Chondrocyte (in vitro differentiated cells): ENCODE measurements around the gene PNPLA8. TPM values are rescaled to one million over a fixed set of nuclear protein-coding genes. Genes with fewer than 3 reads are reported as not detected.

Experiments used
- DNase-seq: peaks from one replicate; pipeline ENCODE4 v3.0.0; 2021; ENCODE audit warnings: mixed read lengths, low spot score
- H3K27ac Mint-ChIP-seq: one replicate; pipeline ENCODE4 v1.8.0; 2021; ENCODE audit warnings: mild to moderate bottlenecking, moderate library complexity, mixed read lengths; ENCODE audit not compliant: unreplicated experiment
- H3K27me3 Mint-ChIP-seq: 2 replicates; pipeline ENCODE4 v1.8.0; 2021; ENCODE audit warnings: low read depth, mixed read lengths
- H3K36me3 Mint-ChIP-seq: 2 replicates; pipeline ENCODE4 v1.8.0; 2021; ENCODE audit warnings: low read depth, mixed read lengths
- H3K4me1 Mint-ChIP-seq: 2 replicates; pipeline ENCODE4 v1.8.0; 2021; ENCODE audit warnings: low read depth, mild to moderate bottlenecking, mixed read lengths
- H3K4me3 Mint-ChIP-seq: one replicate; pipeline ENCODE4 v1.8.0; 2021; ENCODE audit warnings: mild to moderate bottlenecking, moderate library complexity, mixed read lengths; ENCODE audit not compliant: unreplicated experiment
- H3K9me3 Mint-ChIP-seq: 2 replicates; pipeline ENCODE4 v1.8.0; 2021; ENCODE audit warnings: low read depth, mixed read lengths
- total RNA-seq: library from RNA; stranded (reverse); gene quantifications from 3 replicates; pipeline ENCODE4 v1.2.1, GENCODE V29; 2021
- TF ChIP-seq, protein P1 (sequence below): fragments of 200-600 bp; sonication (generic); IDR thresholded peaks from 2 replicates; pipeline ENCODE4 v1.5.0; 2021; ENCODE audit warnings: antibody characterized with exemption, mild to moderate bottlenecking, moderate library complexity

The PNPLA8 gene
- total RNA-seq, 1 donor from 2014 or later = 26.8 TPM

DNA sequence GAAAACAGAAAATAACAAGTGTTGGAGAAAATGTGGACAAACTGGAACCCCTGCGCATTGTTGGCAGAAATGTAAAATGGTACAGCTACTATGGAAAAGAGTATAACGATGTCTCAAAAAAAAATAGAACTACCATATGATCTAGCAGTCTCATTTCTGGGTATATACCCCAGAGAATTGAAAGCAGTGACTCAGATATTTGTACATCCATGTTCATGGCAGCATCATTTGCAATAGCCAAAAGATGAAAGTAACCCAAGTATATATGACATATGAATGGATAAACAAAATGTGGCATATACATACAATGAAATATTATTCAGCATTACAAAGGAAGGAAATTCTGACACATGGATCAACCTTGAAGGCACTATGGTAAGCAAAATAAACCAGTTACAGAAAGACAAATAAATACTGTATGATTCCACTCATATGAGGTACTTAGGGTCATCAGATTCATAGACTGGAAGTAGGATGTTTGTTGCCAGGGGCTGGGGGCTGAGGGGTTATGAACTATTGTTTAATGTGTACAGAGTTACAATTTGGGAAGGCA lies 74.6 kb downstream of the PNPLA8 start:
- Mint-ChIP-seq H3K27ac (no peak overlapping the region), H3K27me3 (peaks cover 12% of the 10 kb centered on the region), H3K9me3 (no peaks in the 10 kb centered on the region), H3K4me3 (no peak overlapping the region), H3K4me1 (peaks cover 6% of the 10 kb centered on the region), H3K36me3 (no peaks in the 10 kb centered on the region)
- no peak for DNase-seq
- TF ChIP-seq, protein P1, sequence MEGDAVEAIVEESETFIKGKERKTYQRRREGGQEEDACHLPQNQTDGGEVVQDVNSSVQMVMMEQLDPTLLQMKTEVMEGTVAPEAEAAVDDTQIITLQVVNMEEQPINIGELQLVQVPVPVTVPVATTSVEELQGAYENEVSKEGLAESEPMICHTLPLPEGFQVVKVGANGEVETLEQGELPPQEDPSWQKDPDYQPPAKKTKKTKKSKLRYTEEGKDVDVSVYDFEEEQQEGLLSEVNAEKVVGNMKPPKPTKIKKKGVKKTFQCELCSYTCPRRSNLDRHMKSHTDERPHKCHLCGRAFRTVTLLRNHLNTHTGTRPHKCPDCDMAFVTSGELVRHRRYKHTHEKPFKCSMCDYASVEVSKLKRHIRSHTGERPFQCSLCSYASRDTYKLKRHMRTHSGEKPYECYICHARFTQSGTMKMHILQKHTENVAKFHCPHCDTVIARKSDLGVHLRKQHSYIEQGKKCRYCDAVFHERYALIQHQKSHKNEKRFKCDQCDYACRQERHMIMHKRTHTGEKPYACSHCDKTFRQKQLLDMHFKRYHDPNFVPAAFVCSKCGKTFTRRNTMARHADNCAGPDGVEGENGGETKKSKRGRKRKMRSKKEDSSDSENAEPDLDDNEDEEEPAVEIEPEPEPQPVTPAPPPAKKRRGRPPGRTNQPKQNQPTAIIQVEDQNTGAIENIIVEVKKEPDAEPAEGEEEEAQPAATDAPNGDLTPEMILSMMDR = no peak

DNA sequence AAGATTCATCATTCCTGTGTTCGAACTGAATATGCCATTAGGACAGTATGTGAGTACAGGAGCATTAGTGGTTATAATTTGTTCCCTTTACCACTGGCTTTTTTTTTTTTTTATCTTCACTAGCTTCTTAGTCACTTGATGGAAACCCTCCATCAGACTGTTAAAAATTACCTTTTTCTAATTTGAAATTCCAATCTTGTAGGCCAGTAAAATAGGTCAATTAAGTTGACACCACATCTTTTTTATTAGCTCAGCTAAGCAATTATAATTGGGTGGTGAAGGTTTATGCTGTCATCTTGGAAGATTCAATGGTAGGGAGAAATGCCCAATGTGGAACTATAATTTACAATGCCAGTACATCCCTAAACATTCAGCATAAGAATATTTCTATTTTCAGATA lies 75.8 kb downstream of the PNPLA8 start:
- peaks cover 6% of the 10 kb centered on the region for H3K4me1 Mint-ChIP-seq
- TF ChIP-seq, protein P1 = no peak
- H3K4me3 Mint-ChIP-seq = no peak overlapping the region
- H3K27ac Mint-ChIP-seq = no peak overlapping the region
- no peak for DNase-seq
- peaks cover 12% of the 10 kb centered on the region for H3K27me3 Mint-ChIP-seq
- H3K9me3 Mint-ChIP-seq = no peaks in the 10 kb centered on the region
- no peaks in the 10 kb centered on the region for H3K36me3 Mint-ChIP-seq

DNA sequence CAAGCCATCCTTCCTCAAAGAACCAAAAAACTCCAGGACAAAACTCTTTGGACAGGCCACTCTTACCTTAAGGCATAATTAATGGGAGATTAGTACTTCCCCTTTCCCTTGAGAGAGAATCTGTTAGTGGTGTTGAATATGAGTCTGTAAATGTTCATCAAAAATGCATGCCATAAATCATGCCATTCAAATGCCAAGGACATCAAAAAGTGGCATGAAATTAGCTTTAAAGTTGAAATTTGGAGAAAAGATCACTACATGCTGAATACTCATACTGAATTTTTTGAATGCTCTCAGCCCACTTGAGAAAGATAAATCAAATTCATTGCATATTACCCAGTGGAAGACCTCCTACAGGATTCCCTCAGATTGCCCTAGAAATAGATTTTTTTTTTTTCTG lies 76.4 kb downstream of the PNPLA8 start:
- H3K9me3 Mint-ChIP-seq = no peaks in the 10 kb centered on the region
- peaks cover 4% of the 10 kb centered on the region for H3K4me1 Mint-ChIP-seq
- H3K27ac Mint-ChIP-seq = no peak overlapping the region
- no peaks in the 10 kb centered on the region for H3K36me3 Mint-ChIP-seq
- TF ChIP-seq, protein P1 = no peak
- no peak overlapping the region for H3K4me3 Mint-ChIP-seq
- no peak for DNase-seq
- H3K27me3 Mint-ChIP-seq = peaks cover 12% of the 10 kb centered on the region

DNA sequence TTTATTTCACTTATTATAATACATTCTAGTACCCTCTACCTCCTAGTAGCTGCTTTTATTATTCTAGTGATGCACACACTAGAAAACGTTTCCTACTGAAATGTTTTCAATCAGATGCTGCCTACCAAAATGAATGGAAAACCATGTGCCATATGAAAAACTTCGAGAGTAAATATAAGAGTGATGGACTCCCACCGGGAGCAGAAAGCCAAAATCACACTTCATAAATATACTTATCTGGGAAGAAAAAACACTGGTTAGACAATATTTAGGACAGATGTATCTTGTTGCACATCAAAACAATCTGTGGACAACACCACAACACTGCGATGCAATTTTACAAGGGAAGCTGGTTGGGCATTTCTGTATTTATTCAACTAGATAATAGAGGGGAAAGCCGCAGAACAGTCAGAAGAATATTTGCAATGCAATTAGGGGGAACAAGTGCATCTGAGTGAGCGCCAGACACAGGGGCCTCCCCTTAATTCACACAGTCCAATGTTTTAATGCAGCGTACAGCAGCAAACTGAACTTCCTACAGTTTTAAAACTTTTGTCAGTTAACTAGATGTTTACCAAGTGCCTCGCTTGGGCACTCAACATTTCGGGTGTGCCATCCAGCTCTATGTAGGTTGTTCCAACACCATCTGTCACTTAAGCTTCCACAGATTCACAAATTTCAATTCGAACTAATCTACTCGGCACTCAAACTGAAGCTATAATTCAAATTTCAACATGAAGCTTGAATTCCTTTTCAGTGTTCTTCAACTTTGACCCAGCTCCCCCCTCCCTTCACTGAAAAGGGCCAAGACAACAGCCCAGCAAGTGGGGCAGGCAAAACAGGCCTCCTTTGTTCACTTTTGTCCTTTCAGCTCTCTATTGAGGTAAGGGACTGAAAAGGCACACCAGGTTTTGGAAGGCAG lies 77.1 kb downstream of the PNPLA8 start:
- Mint-ChIP-seq H3K4me3 (no peak overlapping the region), H3K9me3 (no peaks in the 10 kb centered on the region)
- DNase-seq = no peak

GRCh38 chr7:108442039-108442568 lies 83.8 kb downstream of the PNPLA8 start:
- TF ChIP-seq, protein P1 = no peak
- no peaks in the 10 kb centered on the region for H3K9me3 Mint-ChIP-seq
- H3K27ac Mint-ChIP-seq = no peak overlapping the region
- no peaks in the 10 kb centered on the region for H3K27me3 Mint-ChIP-seq
- no peaks in the 10 kb centered on the region for H3K36me3 Mint-ChIP-seq
- no peaks in the 10 kb centered on the region for H3K4me1 Mint-ChIP-seq
- no peak overlapping the region for H3K4me3 Mint-ChIP-seq
- DNase-seq = no peak

More for the DNA sequence above, 77.1 kb downstream of the PNPLA8 start:
- Mint-ChIP-seq H3K27me3 (peaks cover 12% of the 10 kb centered on the region), H3K36me3 (no peaks in the 10 kb centered on the region), H3K27ac (no peak overlapping the region), H3K4me1 (no peaks in the 10 kb centered on the region)
- TF ChIP-seq, protein P1 = no peak
